IPS DF 4.7 (cell line): ENCODE data around the gene VWA7.

Experiments used
- DNase-seq: peaks from one replicate; pipeline ENCODE4 v3.0.0-alpha.2; 2013; ENCODE audit warnings: low spot score; ENCODE audit errors: extremely low read depth

The VWA7 gene

GRCh38 chr6:31730631-31731086 lies 46.5 kb downstream of the VWA7 start:
- DNase-seq: no peak

- peak; percentile 46 for DNase-seq
Observed at GRCh38 chr6:31729979-31730630, 47.0 kb downstream of the VWA7 start.

- DNase-seq: peak; percentile 71
Observed at GRCh38 chr6:31729515-31729978, 47.6 kb downstream of the VWA7 start.

- no peak for DNase-seq
Observed at GRCh38 chr6:31728767-31729514, 48.2 kb downstream of the VWA7 start, which contains the start of gene DDAH2. DDAH2 (minus strand) TSS chr6:31729299; CDS start chr6:31729161, 138 bp downstream.

GRCh38 chr6:31727717-31728671 lies 49.1 kb downstream of the VWA7 start:
- no peak for DNase-seq

- DNase-seq: no peak
Observed at GRCh38 chr6:31727034-31727716, 50.0 kb downstream of the VWA7 start.

GRCh38 chr6:31725502-31726350 lies 51.4 kb downstream of the VWA7 start:
- DNase-seq: no peak

- DNase-seq: no peak
Observed at GRCh38 chr6:31723980-31724691, 53.0 kb downstream of the VWA7 start.

GRCh38 chr6:31723245-31723979 lies 53.7 kb downstream of the VWA7 start, which contains the start of gene MPIG6B:
MPIG6B (plus strand) TSS chr6:31723373; CDS start chr6:31723384, 11 bp downstream.
- DNase-seq: no peak

GRCh38 chr6:31722173-31722572 lies 55.0 kb downstream of the VWA7 start:
- no peak for DNase-seq

GRCh38 chr6:31721351-31722020 lies 55.6 kb downstream of the VWA7 start, which contains the start of gene LY6G6C:
LY6G6C (minus strand) TSS chr6:31721746; CDS start chr6:31721679, 67 bp downstream.
- no peak for DNase-seq

- DNase-seq: no peak
Observed at GRCh38 chr6:31720196-31720770, 56.8 kb downstream of the VWA7 start.

GRCh38 chr6:31719001-31719400 lies 58.1 kb downstream of the VWA7 start:
- no peak for DNase-seq

GRCh38 chr6:31718265-31718664 lies 58.9 kb downstream of the VWA7 start:
- DNase-seq: no peak

GRCh38 chr6:31717499-31718222 lies 59.5 kb downstream of the VWA7 start:
- DNase-seq: no peak
